ENCODE results near the gene FAM53B.

The FAM53B gene

DNA sequence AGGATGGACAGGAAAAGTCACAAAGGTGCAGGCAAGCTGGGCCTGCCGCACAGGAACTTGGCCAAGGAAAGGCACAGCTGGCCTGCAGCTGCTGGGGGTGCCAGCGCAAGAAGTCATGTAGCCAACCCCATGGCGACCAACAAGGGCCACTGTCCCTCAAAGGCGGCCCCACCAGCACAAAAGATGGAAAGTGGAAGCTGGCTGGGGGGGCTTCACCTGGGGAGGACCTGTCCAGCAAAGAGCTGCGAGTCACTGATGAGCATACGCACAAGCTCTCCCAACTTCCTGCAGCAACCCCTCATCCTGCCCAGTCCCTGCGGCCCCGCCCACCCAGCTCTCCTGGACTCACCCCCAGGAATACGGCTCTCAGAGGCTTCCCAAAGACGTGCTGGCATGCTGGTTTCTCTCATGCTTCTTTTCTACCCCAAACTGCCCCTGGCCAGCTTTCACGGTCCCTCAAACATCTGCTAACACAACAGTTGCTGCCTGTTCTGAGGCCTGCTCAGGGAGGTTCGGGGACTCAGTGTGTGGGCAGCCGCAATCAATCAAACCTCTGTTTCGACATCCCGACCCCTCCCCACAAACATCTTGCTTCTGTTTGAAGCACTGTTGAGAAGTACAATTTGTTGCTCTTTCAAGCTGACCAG, 67.6 kb downstream of the FAM53B start:
- DNase-seq, result no peak

- DNase-seq, result no peak
Observed at GRCh38 chr10:124675824-124676223, 68.4 kb downstream of the FAM53B start.

GRCh38 chr10:124675261-124675660, 68.9 kb downstream of the FAM53B start:
- no peak for DNase-seq

DNA sequence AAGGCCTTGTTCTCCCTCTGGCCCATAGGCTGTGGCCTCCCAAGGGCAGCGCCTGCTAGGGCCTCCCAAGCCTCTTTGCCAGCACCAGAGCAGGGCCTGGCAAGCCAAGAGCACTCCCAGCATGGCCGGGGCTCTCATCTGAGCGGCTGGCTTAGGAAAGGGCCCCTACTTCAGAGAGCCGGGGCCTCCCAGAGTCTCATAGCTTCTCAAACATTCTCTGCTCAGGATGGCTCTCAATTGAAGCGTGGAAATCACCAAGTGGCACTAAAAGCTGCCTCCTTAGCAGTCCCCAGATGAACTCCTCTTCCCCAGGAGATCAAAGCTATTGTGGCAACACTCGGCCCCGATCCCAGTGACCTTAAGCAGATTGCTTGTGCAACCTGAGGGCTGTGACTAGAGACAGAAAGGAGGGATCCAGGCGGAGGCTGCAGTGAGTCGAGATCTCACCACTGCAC, 69.4 kb downstream of the FAM53B start:
- DNase-seq, result no peak

- DNase-seq, result no peak
Observed at GRCh38 chr10:124672181-124672638, 72.0 kb downstream of the FAM53B start.

- DNase-seq, result no peak
Observed at GRCh38 chr10:124671486-124672075, 72.6 kb downstream of the FAM53B start.

GRCh38 chr10:124670849-124671248, 73.3 kb downstream of the FAM53B start:
- no peak for DNase-seq

GRCh38 chr10:124669824-124670654, 74.1 kb downstream of the FAM53B start:
- DNase-seq, result no peak

GRCh38 chr10:124669141-124669823, 74.9 kb downstream of the FAM53B start:
- DNase-seq, result no peak

DNA sequence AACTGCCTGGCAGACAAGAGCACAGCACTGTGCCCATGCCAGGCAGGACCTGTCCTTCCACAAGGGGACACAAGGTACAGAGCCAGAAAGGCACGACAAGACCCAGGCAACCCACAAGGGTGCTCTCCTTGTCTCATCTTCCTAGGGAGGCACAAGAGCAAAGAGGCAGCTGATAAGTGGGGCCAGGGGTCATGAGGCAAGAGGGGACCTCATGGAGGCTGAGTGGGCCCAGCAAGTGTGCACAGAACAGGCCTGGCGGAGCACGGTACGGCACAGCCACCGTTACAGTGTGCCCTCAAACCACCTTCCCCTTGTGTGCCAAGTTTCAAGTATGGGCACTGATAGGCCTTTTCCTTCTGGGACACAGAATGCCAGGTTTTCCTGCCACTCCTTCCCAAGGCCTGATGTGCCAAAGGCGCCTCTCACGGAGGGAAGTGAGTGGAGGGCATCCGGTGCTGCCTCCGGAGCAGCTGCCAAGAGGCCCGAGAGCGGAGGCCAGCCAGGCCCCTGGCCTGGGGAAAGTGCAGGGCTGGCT, 75.6 kb downstream of the FAM53B start:
- DNase-seq, result no peak

- no peak for DNase-seq
Observed at GRCh38 chr10:124667425-124668345, 76.5 kb downstream of the FAM53B start.

GRCh38 chr10:124666494-124666893, 77.7 kb downstream of the FAM53B start:
- DNase-seq, result no peak

GRCh38 chr10:124665980-124666379, 78.2 kb downstream of the FAM53B start:
- no peak for DNase-seq

GRCh38 chr10:124665558-124665957, 78.6 kb downstream of the FAM53B start:
- no peak for DNase-seq

- no peak for DNase-seq
Observed at GRCh38 chr10:124665091-124665490, 79.1 kb downstream of the FAM53B start.

DNA sequence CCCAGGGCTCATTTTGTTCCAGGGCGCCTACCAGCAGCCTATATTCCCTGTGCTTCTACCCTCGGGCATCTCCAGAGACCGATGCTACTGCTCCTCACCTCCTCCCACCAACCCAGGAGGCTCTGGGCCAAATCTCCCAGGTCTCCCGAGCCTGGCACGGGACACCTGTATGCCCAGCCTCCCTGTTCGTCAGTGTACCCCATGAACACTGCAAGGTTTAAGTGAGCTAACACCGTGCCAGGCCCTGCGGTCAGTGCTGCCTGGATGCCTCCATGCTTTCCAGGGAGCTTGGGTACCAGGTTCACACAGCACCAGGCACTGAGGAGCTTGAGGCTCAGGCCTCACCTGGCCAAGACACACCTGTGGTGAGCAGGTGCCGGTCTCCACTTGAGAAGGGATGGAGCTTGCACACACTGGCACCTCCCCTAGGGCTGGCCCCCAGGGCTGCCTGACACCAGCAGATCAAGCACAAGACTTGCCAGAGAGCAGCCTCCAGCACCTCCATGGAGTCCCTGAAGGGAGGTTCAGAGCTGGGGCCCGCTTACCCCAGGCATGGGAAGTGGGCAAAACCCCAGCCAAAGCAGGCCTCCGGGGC, 80.3 kb downstream of the FAM53B start:
- DNase-seq, result no peak

- DNase-seq, result no peak
Observed at GRCh38 chr10:124663228-124663627, 81.0 kb downstream of the FAM53B start.

DNA sequence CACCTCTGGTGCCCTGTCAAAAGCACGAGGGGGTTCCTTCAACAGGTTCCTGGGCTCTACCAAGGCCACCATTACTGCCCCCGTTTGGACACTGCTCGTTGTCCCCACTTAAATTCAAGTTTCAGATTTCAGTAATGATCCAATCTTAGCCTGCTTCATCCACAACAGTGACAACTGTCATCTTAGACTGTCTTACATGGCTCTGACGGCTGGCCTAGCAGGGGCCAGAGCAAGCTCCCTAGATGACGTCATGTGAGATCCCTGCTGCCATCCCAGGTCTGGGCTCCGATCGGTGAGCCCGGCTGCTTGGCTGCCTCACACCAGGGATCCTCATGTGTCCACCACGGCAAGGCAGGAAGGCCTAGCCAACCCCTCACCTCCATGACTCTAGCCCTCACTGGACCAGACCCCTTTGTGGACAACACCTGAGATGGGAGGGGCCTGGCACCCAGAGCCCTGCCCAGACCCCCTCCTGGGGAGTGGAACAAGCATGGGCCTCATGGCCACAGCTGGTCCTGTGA, 82.5 kb downstream of the FAM53B start:
- DNase-seq, result no peak

DNA sequence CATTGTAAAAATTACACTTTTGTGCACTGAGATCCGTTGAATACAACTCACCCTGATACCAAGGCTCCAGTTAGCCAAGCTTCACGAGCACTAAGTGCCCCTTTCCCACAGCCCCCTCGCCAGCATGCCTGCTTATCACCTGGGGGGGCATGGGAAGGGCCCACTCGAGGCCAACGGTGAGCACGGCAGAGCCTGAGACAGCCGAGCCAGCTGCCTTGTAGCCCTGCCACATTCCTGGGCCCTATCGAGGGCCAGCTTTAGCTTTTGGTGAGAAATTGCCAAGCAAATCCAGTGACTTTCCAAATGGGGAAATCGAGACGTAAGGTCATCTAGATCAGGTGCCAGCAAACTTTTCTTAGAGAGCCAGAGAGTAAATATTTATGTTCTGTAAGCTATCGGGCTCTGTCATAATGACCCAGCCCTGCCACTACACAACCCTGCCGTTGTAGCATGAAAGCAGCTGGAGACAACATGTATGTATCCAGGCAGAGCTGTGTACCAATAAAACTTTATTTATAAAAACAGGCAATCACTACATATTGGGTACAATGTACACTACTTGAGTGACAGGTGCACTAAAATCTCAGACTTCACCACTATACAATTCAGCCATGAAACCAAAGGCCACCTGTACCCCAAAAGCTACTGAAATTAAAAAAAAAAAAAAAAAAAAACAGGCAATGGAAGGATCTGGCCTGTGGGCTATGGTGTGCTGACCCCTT, 83.6 kb downstream of the FAM53B start:
- no peak for DNase-seq

- DNase-seq, result no peak
Observed at GRCh38 chr10:124659380-124659779, 84.8 kb downstream of the FAM53B start.

Data from activated CD4-positive, alpha-beta T cell treated with anti-CD3 and anti-CD28 coated beads for 1 hour (primary cell).